Posterior cingulate gyrus (tissue), 11 donors: ENCODE results near the gene SACS.
"Not testable (repeated sequence)": the region's sequence is repeated elsewhere in the genome, so short reads cannot be mapped to it uniquely, and the experiment has no call there.

Experiments
- DNase-seq, 10 donors: peaks; one replicate each; pipeline versions ENCODE4 v3.0.0 to v3.0.0-alpha.2; 2020 to 2021; ENCODE audit warnings: mixed read lengths in 3 of 10
- intact Hi-C: fragments of 100-400 bp; cut with DNase I; formaldehyde crosslinking; loops from one replicate; pipeline ENCODE4 v1.15.1; 2023

Gene SACS

GRCh38 chr13:23322353-23323336 lies 110.9 kb downstream of the SACS start:
- intact Hi-C loops: no loop called here
- no peak for DNase-seq

GRCh38 chr13:23321535-23322241 lies 111.8 kb downstream of the SACS start:
- intact Hi-C loops: no loop called here
- peak in 4 of 10 donors; percentile 41 to 86 (median 80) for DNase-seq

GRCh38 chr13:23320926-23321534 lies 112.5 kb downstream of the SACS start:
- DNase-seq: no peak
- intact Hi-C loops: no loop called here

GRCh38 chr13:23319883-23320224 lies 113.6 kb downstream of the SACS start:
- intact Hi-C loops: loop anchor here (1.0 kb wide), 1 partner anchor 519 kb away; no protein-coding TSS in a partner anchor
- no peak for DNase-seq

GRCh38 chr13:23314837-23315236 lies 118.7 kb downstream of the SACS start:
- intact Hi-C loops, DNase-seq: not testable (repeated sequence)

GRCh38 chr13:23292586-23292985 lies 140.9 kb downstream of the SACS start:
- DNase-seq: no peak
- intact Hi-C loops: no loop called here

GRCh38 chr13:23289917-23290357 lies 143.6 kb downstream of the SACS start:
- intact Hi-C loops: no loop called here
- DNase-seq: peak in 1 of 10 donors; percentile 11

GRCh38 chr13:23288995-23289394 lies 144.5 kb downstream of the SACS start:
- DNase-seq: no peak
- intact Hi-C loops: no loop called here

GRCh38 chr13:23288564-23288963 lies 144.9 kb downstream of the SACS start:
- intact Hi-C loops: no loop called here
- DNase-seq: no peak

- DNase-seq: no peak
- intact Hi-C loops: no loop called here
These were observed 154.2 kb downstream of the SACS start for GRCh38 chr13:23279321-23279720.
